ENCODE measurements around the gene MBTPS1. TPM values are rescaled to one million over a fixed set of nuclear protein-coding genes. Genes with fewer than 3 reads are reported as not detected.

MBTPS1 gene
- total and polyA plus RNA-seq, 2 donors (not counting 1 experiment from before 2014, with no cell fraction given) = 80.3 to 109 TPM

DNA sequence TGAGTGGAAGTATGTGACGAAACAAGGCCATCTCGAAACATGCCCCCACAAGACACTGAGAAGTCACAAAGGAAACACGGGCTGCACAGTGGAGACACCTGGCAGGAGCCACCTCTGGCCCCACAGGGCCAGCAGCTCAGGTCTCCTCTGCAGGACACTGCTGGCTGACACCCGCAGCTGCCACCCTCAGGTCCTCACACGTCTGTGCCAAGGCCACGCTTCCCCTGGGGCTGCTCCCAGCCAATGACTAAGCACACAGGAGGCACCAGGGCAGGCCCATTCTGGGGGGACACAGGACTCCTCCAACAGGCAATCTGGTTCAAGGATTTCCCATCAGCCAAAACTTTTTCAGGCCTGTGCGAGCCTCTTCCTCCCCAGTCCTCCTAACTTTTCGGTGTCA is 36.4 kb downstream of the MBTPS1 start:
- no peaks in the 10 kb centered on the region for H3K79me2 ChIP-seq (ENCODE audit: control insufficient read depth, insufficient read depth, low read length)
- H3K27ac ChIP-seq (ENCODE audit: insufficient read depth, low read length) = no peak overlapping the region
- no peak overlapping the region for H3K4me2 ChIP-seq (ENCODE audit: extremely low read depth, insufficient read depth, low read length)
- H3K4me1 ChIP-seq (ENCODE audit: control insufficient read depth, extremely low read depth, insufficient read depth, low read length) = no peaks in the 10 kb centered on the region
- H3K9ac ChIP-seq (ENCODE audit: insufficient read depth, low read length) = no peak overlapping the region
- no peak for DNase-seq (ENCODE audit: low read depth in 2 of 2)
- no peaks in the 10 kb centered on the region for H3K9me3 ChIP-seq (ENCODE audit: control insufficient read depth, insufficient read depth, low read depth, low read length)
- peaks cover 11% of the 10 kb centered on the region for H3K36me3 ChIP-seq (ENCODE audit: control insufficient read depth, insufficient read depth, low read length)
- TF ChIP-seq EZH2 (IDR thresholded peaks at IDR 0.05; ENCODE audit: low read length, missing control alignments) = no peak
- TF ChIP-seq, protein P1, sequence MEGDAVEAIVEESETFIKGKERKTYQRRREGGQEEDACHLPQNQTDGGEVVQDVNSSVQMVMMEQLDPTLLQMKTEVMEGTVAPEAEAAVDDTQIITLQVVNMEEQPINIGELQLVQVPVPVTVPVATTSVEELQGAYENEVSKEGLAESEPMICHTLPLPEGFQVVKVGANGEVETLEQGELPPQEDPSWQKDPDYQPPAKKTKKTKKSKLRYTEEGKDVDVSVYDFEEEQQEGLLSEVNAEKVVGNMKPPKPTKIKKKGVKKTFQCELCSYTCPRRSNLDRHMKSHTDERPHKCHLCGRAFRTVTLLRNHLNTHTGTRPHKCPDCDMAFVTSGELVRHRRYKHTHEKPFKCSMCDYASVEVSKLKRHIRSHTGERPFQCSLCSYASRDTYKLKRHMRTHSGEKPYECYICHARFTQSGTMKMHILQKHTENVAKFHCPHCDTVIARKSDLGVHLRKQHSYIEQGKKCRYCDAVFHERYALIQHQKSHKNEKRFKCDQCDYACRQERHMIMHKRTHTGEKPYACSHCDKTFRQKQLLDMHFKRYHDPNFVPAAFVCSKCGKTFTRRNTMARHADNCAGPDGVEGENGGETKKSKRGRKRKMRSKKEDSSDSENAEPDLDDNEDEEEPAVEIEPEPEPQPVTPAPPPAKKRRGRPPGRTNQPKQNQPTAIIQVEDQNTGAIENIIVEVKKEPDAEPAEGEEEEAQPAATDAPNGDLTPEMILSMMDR (conservative IDR thresholded peaks at IDR 0.05 in 1 of 2, IDR thresholded peaks at IDR 0.05 in 1 of 2; ENCODE audit: low read depth in 1 of 2, low read length in 2 of 2) = no peak
- H4K20me1 ChIP-seq (ENCODE audit: control insufficient read depth, extremely low read depth, insufficient read depth, low read length) = no peaks in the 10 kb centered on the region
- H2AFZ ChIP-seq (ENCODE audit: low read length) = no peak overlapping the region
- no peak overlapping the region for H3K4me3 ChIP-seq (replicated peaks in 1 of 4; ENCODE audit: control extremely low read depth in 1 of 4, insufficient read depth in 1 of 4, low read depth in 3 of 4, low read length in 4 of 4)
- H3K27me3 ChIP-seq (ENCODE audit: control insufficient read depth, insufficient read depth, low read length) = no peaks in the 10 kb centered on the region

GRCh38 chr16:84079664-84080063 is 37.1 kb downstream of the MBTPS1 start:
- Histone ChIP-seq H3K9ac (ENCODE audit: insufficient read depth, low read length) (no peak overlapping the region), H2AFZ (ENCODE audit: low read length) (no peak overlapping the region), H3K4me2 (ENCODE audit: extremely low read depth, insufficient read depth, low read length) (no peak overlapping the region), H3K27me3 (ENCODE audit: control insufficient read depth, insufficient read depth, low read length) (no peaks in the 10 kb centered on the region), H3K79me2 (ENCODE audit: control insufficient read depth, insufficient read depth, low read length) (no peaks in the 10 kb centered on the region), H3K27ac (ENCODE audit: insufficient read depth, low read length) (no peak overlapping the region), H3K36me3 (ENCODE audit: control insufficient read depth, insufficient read depth, low read length) (peaks cover 12% of the 10 kb centered on the region), H3K4me1 (ENCODE audit: control insufficient read depth, extremely low read depth, insufficient read depth, low read length) (no peaks in the 10 kb centered on the region), H3K4me3 (replicated peaks in 1 of 4; ENCODE audit: control extremely low read depth in 1 of 4, insufficient read depth in 1 of 4, low read depth in 3 of 4, low read length in 4 of 4) (no peak overlapping the region), H3K9me3 (ENCODE audit: control insufficient read depth, insufficient read depth, low read depth, low read length) (no peaks in the 10 kb centered on the region), H4K20me1 (ENCODE audit: control insufficient read depth, extremely low read depth, insufficient read depth, low read length) (no peaks in the 10 kb centered on the region)
- TF ChIP-seq EZH2 (IDR thresholded peaks at IDR 0.05; ENCODE audit: low read length, missing control alignments) = no peak
- TF ChIP-seq, protein P1 (conservative IDR thresholded peaks at IDR 0.05 in 1 of 2, IDR thresholded peaks at IDR 0.05 in 1 of 2; ENCODE audit: low read depth in 1 of 2, low read length in 2 of 2) = no peak
- DNase-seq (ENCODE audit: low read depth in 2 of 2) = no peak

DNA sequence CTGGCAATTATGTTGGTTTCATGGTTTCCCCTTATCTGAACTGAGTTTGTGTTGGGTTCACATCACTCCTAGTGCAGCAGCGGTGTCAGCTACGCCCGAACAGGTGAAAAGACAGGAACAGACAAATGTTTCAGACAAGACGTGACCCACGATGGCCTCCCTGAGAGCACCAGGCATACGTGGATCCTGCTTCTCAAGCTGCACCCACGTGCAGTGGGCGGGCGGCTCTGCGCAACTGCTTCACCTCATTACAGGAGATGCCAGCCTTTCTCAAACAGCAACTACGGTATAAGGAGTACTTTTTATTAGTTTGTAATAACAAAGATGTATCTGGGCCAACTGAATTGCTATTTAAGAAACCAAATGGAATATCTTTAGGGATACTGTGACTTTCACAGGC is 41.4 kb downstream of the MBTPS1 start:
- H3K4me3 ChIP-seq (replicated peaks in 1 of 4; ENCODE audit: control extremely low read depth in 1 of 4, insufficient read depth in 1 of 4, low read depth in 3 of 4, low read length in 4 of 4) = no peak overlapping the region
- H3K27me3 ChIP-seq (ENCODE audit: control insufficient read depth, insufficient read depth, low read length) = no peaks in the 10 kb centered on the region
- no peaks in the 10 kb centered on the region for H3K4me1 ChIP-seq (ENCODE audit: control insufficient read depth, extremely low read depth, insufficient read depth, low read length)
- no peak overlapping the region for H2AFZ ChIP-seq (ENCODE audit: low read length)
- DNase-seq (ENCODE audit: low read depth in 2 of 2) = no peak
- H3K9me3 ChIP-seq (ENCODE audit: control insufficient read depth, insufficient read depth, low read depth, low read length) = no peaks in the 10 kb centered on the region
- TF ChIP-seq EZH2 (IDR thresholded peaks at IDR 0.05; ENCODE audit: low read length, missing control alignments) = no peak
- TF ChIP-seq, protein P1 (conservative IDR thresholded peaks at IDR 0.05 in 1 of 2, IDR thresholded peaks at IDR 0.05 in 1 of 2; ENCODE audit: low read depth in 1 of 2, low read length in 2 of 2) = no peak
- no peaks in the 10 kb centered on the region for H3K79me2 ChIP-seq (ENCODE audit: control insufficient read depth, insufficient read depth, low read length)
- H3K4me2 ChIP-seq (ENCODE audit: extremely low read depth, insufficient read depth, low read length) = no peak overlapping the region
- no peak overlapping the region for H3K9ac ChIP-seq (ENCODE audit: insufficient read depth, low read length)
- no peaks in the 10 kb centered on the region for H4K20me1 ChIP-seq (ENCODE audit: control insufficient read depth, extremely low read depth, insufficient read depth, low read length)
- no peak overlapping the region for H3K27ac ChIP-seq (ENCODE audit: insufficient read depth, low read length)
- peaks cover 4% of the 10 kb centered on the region for H3K36me3 ChIP-seq (ENCODE audit: control insufficient read depth, insufficient read depth, low read length)

Data from fibroblast of lung (primary cell).